ENCODE results near the gene MED12L. TPM values are rescaled to one million over a fixed set of nuclear protein-coding genes. Genes with fewer than 3 reads are reported as not detected.
"Not testable (repeated sequence)": the region's sequence is repeated elsewhere in the genome, so short reads cannot be mapped to it uniquely, and the experiment has no call there.

The MED12L gene
- total RNA-seq, 8 experiments from 2014 or later = 5.9 to 15.7 (median 10.0) TPM

GRCh38 chr3:151383956-151384355 is 298.5 kb downstream of the MED12L start:
- no peak overlapping the region for H3K27ac ChIP-seq
- in situ Hi-C loops (cut with MboI; ENCODE audit: low pct_unique_long_range_greater_than_20kb in 2 of 9, low sequenced_read_pairs in 9 of 9, unreplicated experiment in 9 of 9) = no loop called here
- peak in 4 of 8 experiments; percentile 24 to 68 (median 55) for ATAC-seq (replicated peaks in 6 of 8)
- 30 to 75% (median 58%) methylated on average over 1 to 3 of the region's 3 CpGs; no CpG with 5 or more reads in 1 of the 10 experiments for WGBS, 10 experiments
- H3K4me3 ChIP-seq = no peak overlapping the region
- H3K4me1 ChIP-seq (replicated peaks in 1 of 2) = peaks cover 0 to 13% of the 10 kb centered on the region in 2 donors

GRCh38 chr3:151384741-151385174 is 299.3 kb downstream of the MED12L start, which contains the start of gene P2RY12:
Gene P2RY12, minus strand, starts transcription at chr3:151384753. Its CDS starts 45,908 bp downstream, at chr3:151338845.
- peaks cover 0 to 13% of the 10 kb centered on the region in 2 donors for H3K4me1 ChIP-seq (replicated peaks in 1 of 2)
- H3K4me3 ChIP-seq = no peak within 1 kb of the TSS
- ATAC-seq (replicated peaks in 6 of 8) = no peak
- in situ Hi-C loops (cut with MboI; ENCODE audit: low pct_unique_long_range_greater_than_20kb in 2 of 9, low sequenced_read_pairs in 9 of 9, unreplicated experiment in 9 of 9) = no loop called here
- 66 to 100% (median 96%) methylated on average over 1 to 4 of the region's 4 CpGs; no CpG with 5 or more reads in 1 of the 10 experiments for WGBS, 10 experiments
- no peak within 1 kb of the TSS for H3K27ac ChIP-seq

- H3K4me3 ChIP-seq = no peak overlapping the region
- in situ Hi-C loops (cut with MboI; ENCODE audit: low pct_unique_long_range_greater_than_20kb in 2 of 9, low sequenced_read_pairs in 9 of 9, unreplicated experiment in 9 of 9) = no loop called here
- 40 to 100% (median 87%) methylated on average over 1 to 4 of the region's 4 CpGs; no CpG with 5 or more reads in 1 of the 10 experiments for WGBS, 10 experiments
- H3K27ac ChIP-seq = no peak overlapping the region
- H3K4me1 ChIP-seq (replicated peaks in 1 of 2) = peaks cover 0 to 13% of the 10 kb centered on the region in 2 donors
- no peak for ATAC-seq (replicated peaks in 6 of 8)
These were observed 300.6 kb downstream of the MED12L start for GRCh38 chr3:151386056-151386455.

- H3K4me1 ChIP-seq (replicated peaks in 1 of 2) = peaks cover 0 to 13% of the 10 kb centered on the region in 2 donors
- WGBS, 10 experiments = 33 to 100% (median 90%) methylated on average over 1 to 5 of the region's 5 CpGs; no CpG with 5 or more reads in 1 of the 10 experiments
- H3K27ac ChIP-seq = no peak overlapping the region
- no peak overlapping the region for H3K4me3 ChIP-seq
- no peak for ATAC-seq (replicated peaks in 6 of 8)
- in situ Hi-C loops (cut with MboI; ENCODE audit: low pct_unique_long_range_greater_than_20kb in 2 of 9, low sequenced_read_pairs in 9 of 9, unreplicated experiment in 9 of 9) = no loop called here
These were observed 302.0 kb downstream of the MED12L start for GRCh38 chr3:151387432-151387831.

GRCh38 chr3:151387842-151388241 is 302.4 kb downstream of the MED12L start:
- Histone ChIP-seq H3K4me1 (replicated peaks in 1 of 2) (peaks cover 0 to 13% of the 10 kb centered on the region in 2 donors), H3K27ac (no peak overlapping the region), H3K4me3 (no peak overlapping the region)
- in situ Hi-C loops (cut with MboI; ENCODE audit: low pct_unique_long_range_greater_than_20kb in 2 of 9, low sequenced_read_pairs in 9 of 9, unreplicated experiment in 9 of 9) = no loop called here
- ATAC-seq (replicated peaks in 6 of 8) = no peak
- 75 to 100% (median 96%) methylated on average over 3 to 7 of the region's 9 CpGs; no CpG with 5 or more reads in 1 of the 10 experiments for WGBS, 10 experiments

GRCh38 chr3:151391720-151392119 is 306.3 kb downstream of the MED12L start:
- 40 to 100% (median 83%) methylated on average over 1 to 2 of the region's 2 CpGs; no CpG with 5 or more reads in 1 of the 10 experiments for WGBS, 10 experiments
- ATAC-seq (replicated peaks in 6 of 8) = no peak
- H3K4me3 ChIP-seq = no peak overlapping the region
- H3K27ac ChIP-seq = no peak overlapping the region
- in situ Hi-C loops (cut with MboI; ENCODE audit: low pct_unique_long_range_greater_than_20kb in 2 of 9, low sequenced_read_pairs in 9 of 9, unreplicated experiment in 9 of 9) = no loop called here
- no peaks in the 10 kb centered on the region for H3K4me1 ChIP-seq (replicated peaks in 1 of 2)

- ATAC-seq (replicated peaks in 6 of 8); H3K4me1 ChIP-seq (replicated peaks in 1 of 2); H3K27ac ChIP-seq; in situ Hi-C loops (cut with MboI; ENCODE audit: low pct_unique_long_range_greater_than_20kb in 2 of 9, low sequenced_read_pairs in 9 of 9, unreplicated experiment in 9 of 9); H3K4me3 ChIP-seq: not testable (repeated sequence)
- WGBS, 10 experiments = 55 to 100% (median 96%) methylated on average over 2 to 3 of the region's 3 CpGs; no CpG with 5 or more reads in 2 of the 10 experiments
These were observed 306.7 kb downstream of the MED12L start for GRCh38 chr3:151392191-151392590.

- no peak overlapping the region for H3K27ac ChIP-seq
- no peak overlapping the region for H3K4me3 ChIP-seq
- no peak for ATAC-seq (replicated peaks in 6 of 8)
- 0 to 63% (median 35%) methylated on average over 1 to 3 of the region's 3 CpGs; no CpG with 5 or more reads in 1 of the 10 experiments for WGBS, 10 experiments
- H3K4me1 ChIP-seq (replicated peaks in 1 of 2) = no peaks in the 10 kb centered on the region
- in situ Hi-C loops (cut with MboI; ENCODE audit: low pct_unique_long_range_greater_than_20kb in 2 of 9, low sequenced_read_pairs in 9 of 9, unreplicated experiment in 9 of 9) = no loop called here
These were observed 307.8 kb downstream of the MED12L start for GRCh38 chr3:151393146-151393830.

- Histone ChIP-seq H3K4me1 (replicated peaks in 1 of 2) (no peaks in the 10 kb centered on the region), H3K4me3 (no peak overlapping the region), H3K27ac (no peak overlapping the region)
- 20 to 65% (median 53%) methylated on average over 1 to 4 of the region's 4 CpGs for whole genome bisulfite sequencing, 10 experiments
- no peak for ATAC-seq (replicated peaks in 6 of 8)
- in situ Hi-C loops (cut with MboI; ENCODE audit: low pct_unique_long_range_greater_than_20kb in 2 of 9, low sequenced_read_pairs in 9 of 9, unreplicated experiment in 9 of 9) = no loop called here
These were observed 308.5 kb downstream of the MED12L start for GRCh38 chr3:151393941-151394340.

- Histone ChIP-seq H3K4me1 (replicated peaks in 1 of 2) (no peaks in the 10 kb centered on the region), H3K4me3 (no peak overlapping the region), H3K27ac (no peak overlapping the region)
- ATAC-seq (replicated peaks in 6 of 8) = no peak
- WGBS, 10 experiments = 80 to 100% (median 93%) methylated on average over 1 to 8 of the region's 8 CpGs; no CpG with 5 or more reads in 4 of the 10 experiments
- in situ Hi-C loops (cut with MboI; ENCODE audit: low pct_unique_long_range_greater_than_20kb in 2 of 9, low sequenced_read_pairs in 9 of 9, unreplicated experiment in 9 of 9) = no loop called here
These were observed 309.1 kb downstream of the MED12L start for GRCh38 chr3:151394611-151395010.

GRCh38 chr3:151395806-151396205 is 310.3 kb downstream of the MED12L start:
- in situ Hi-C loops (cut with MboI; ENCODE audit: low pct_unique_long_range_greater_than_20kb in 2 of 9, low sequenced_read_pairs in 9 of 9, unreplicated experiment in 9 of 9) = no loop called here
- WGBS, 10 experiments = 8 to 100% (median 78%) methylated on average over 1 to 3 of the region's 3 CpGs; no CpG with 5 or more reads in 1 of the 10 experiments
- peak in 3 of 8 experiments; percentile 57 to 90 (median 81) for ATAC-seq (replicated peaks in 6 of 8)
- Histone ChIP-seq H3K4me1 (replicated peaks in 1 of 2) (no peaks in the 10 kb centered on the region), H3K27ac (no peak overlapping the region), H3K4me3 (no peak overlapping the region)

- ATAC-seq (replicated peaks in 6 of 8) = no peak
- H3K4me1 ChIP-seq (replicated peaks in 1 of 2) = no peaks in the 10 kb centered on the region
- no peak overlapping the region for H3K4me3 ChIP-seq
- no peak overlapping the region for H3K27ac ChIP-seq
- in situ Hi-C loops (cut with MboI; ENCODE audit: low pct_unique_long_range_greater_than_20kb in 2 of 9, low sequenced_read_pairs in 9 of 9, unreplicated experiment in 9 of 9) = no loop called here
- 59 to 100% (median 88%) methylated on average over 1 to 5 of the region's 5 CpGs; no CpG with 5 or more reads in 1 of the 10 experiments for WGBS, 10 experiments
These were observed 313.4 kb downstream of the MED12L start for GRCh38 chr3:151398895-151399294.

- ATAC-seq (replicated peaks in 6 of 8) = no peak
- Histone ChIP-seq H3K4me1 (replicated peaks in 1 of 2) (no peaks in the 10 kb centered on the region), H3K4me3 (no peak overlapping the region), H3K27ac (no peak overlapping the region)
- 82 to 100% (median 94%) methylated on average over 1 to 4 of the region's 4 CpGs; no CpG with 5 or more reads in 1 of the 10 experiments for WGBS, 10 experiments
- in situ Hi-C loops (cut with MboI; ENCODE audit: low pct_unique_long_range_greater_than_20kb in 2 of 9, low sequenced_read_pairs in 9 of 9, unreplicated experiment in 9 of 9) = no loop called here
These were observed 314.9 kb downstream of the MED12L start for GRCh38 chr3:151400341-151400740.

All from motor neuron (in vitro differentiated cells).